Regular cardiac myocyte (primary cell): ENCODE results near the gene BEST4. TPM values are rescaled to one million over a fixed set of nuclear protein-coding genes. Genes with fewer than 3 reads are reported as not detected.

Experiments used
- total RNA-seq: library from RNA; depleted of rRNA; stranded (reverse); fragments of >200 nt; gene quantifications from 2 replicates; pipeline ENCODE4 v1.2.3, GENCODE V29; 2014

The BEST4 gene
- total RNA-seq: under 0.01 and 0.28 TPM in 2 replicates

DNA sequence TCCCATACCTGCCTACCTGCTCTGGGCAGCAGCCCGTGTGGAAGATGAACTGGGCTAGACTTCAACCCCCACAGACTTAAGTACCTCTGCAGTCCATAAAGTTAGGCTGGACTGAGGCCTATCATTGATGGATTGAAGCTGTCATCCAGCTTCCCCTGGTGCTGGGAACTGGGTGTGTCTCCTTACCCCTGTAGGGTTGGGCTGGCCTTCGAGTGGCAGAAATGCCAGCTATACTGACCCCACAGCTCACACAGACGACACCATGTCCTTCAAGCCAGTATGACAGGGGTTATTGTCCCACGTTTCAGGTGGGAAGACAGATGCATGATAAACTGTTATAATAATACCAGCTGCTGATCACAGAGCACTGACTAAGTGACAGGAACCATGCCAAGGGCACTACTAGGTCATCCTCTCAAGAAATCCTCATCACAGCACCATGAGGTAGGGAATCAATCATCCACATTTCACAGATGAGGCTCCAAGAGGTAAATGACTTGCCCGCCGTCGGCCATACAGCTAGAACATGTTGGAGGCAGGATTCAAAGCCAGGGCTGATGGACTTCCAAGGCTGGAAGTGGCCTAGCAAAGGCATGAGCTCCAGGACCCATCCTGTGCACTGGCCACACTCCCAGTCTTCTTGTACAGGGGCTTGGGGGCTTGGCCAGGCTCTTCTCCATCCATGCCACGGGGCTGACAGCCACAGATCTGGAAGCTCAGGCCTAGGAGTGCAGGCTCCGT is at the start of gene BEST4:
TSS of gene BEST4 (minus strand) at position 51 of the 741 bp plus-strand sequence. CDS start 465 bp downstream, outside the sequence.

DNA sequence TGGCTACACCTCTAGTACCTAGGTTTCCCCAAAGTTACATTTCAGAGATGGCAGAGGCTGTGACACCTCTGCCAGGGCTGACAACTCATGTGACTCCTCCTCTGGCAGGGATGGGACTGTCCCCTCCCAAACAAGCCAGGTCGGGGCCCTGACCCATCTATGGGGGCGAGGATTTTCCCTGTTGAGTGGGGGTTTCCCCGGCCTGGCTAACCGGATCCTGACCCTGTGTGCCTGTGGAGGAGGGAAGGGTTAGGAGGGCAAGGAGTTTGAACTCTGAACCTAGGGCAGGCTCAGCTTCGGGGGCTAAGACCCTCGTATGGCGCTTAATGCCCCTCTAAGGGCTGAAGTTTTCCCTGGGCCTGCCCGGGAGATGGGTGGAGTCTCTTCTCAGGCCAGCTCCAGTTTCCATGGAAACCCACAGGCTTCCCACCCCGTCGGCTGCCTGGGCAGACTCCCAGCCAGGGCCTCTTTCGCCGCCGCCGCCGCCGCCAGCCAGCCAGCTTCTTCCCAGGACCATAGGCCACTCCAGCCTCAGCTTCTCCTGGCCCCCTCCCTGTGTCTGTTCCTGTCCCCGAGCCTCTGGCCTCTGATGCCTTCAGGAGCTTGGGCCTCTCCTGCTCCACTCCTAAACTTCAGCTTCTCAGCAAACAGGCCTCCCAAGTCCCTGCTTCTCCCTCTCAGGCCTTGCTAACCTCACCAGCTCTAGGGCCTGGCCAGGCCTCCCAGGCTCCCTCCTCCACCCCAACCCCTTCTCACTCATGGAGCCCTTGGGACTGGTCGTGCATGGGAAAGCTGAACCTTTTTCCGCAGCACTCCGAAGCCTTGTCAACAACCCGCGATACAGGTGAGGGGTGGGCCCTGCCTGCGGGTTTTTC is 20.3 kb upstream of the BEST4 start, which contains the start of gene BTBD19:
TSS of gene BTBD19 (plus strand) at position 461 of the 875 bp plus-strand sequence. CDS start at position 759, 298 bp downstream.

DNA sequence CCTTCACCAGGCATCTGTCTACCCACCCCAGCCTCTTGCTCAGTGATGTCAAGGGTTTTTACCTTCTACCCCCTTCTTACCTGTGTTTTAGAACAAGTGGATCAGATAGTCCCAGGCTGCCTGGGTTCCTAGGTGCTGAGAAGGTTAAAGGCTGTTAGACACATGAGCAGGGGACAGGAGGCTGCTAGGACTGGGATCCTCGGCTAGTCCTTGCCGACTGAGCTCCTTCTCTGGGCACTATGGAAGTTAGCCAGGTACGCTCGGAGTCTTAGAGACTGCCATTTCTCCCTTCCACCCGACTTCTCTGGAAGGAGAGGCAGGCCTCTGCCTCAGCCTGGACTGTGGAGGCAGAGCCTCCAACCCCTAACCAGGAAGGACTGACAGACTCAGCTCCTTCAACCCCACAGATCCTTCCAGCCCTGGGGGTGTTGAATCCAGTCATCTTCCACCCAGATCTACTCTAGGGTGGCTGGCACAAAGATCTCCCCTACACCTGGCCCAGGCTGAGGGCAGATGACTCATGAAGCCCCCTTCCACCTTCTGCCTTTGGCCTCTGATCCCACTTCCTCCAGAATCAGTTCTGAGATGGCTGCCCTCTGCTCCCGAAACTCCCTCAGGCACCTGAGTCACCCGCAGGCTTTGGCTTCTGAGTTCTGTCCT is 18.9 kb upstream of the BEST4 start, which contains the start of gene DYNLT4:
TSS of gene DYNLT4 (minus strand) at position 648 of the 660 bp plus-strand sequence. CDS start 683 bp downstream, outside the sequence.

DNA sequence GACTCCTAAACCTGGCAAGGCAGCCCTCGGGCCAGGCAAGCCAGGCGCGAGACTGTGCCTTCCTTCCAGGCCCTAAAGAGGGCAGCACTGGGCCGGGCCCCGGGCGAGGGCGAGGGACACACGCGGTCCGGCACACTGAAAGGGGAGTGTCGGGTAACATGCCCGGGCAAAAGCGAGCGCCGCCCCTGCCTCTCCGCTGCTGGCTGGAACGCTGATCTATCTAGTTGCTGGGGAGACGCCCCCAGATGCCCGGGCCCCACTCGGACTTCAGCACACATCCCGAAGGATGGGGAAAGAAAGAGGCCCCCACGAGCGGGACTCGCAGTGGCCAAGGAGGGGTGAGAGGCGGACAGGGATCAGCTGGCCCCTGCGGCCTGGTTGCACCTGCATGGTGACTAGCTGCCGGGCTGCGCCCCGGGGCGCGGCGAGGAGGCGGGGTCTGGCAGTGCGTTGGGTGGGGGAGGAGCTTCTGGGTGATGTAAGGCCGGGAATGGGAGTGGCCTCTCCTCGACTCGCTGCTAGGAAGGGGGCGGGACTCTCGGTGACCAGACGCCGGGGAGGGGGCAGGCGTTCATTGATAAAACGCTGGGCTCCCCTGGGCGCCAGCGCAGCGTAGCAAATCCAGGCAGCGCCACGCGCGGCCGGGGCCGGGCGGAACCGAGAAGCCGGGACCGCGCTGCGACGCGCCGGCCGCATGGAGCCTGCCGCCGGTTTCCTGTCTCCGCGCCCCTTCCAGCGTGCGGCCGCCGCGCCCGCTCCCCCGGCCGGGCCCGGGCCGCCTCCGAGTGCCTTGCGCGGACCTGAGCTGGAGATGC is 12.0 kb upstream of the BEST4 start, which contains the start of gene PLK3:
TSS of gene PLK3 (plus strand) at position 608 of the 815 bp plus-strand sequence. CDS start at position 695, 87 bp downstream.

DNA sequence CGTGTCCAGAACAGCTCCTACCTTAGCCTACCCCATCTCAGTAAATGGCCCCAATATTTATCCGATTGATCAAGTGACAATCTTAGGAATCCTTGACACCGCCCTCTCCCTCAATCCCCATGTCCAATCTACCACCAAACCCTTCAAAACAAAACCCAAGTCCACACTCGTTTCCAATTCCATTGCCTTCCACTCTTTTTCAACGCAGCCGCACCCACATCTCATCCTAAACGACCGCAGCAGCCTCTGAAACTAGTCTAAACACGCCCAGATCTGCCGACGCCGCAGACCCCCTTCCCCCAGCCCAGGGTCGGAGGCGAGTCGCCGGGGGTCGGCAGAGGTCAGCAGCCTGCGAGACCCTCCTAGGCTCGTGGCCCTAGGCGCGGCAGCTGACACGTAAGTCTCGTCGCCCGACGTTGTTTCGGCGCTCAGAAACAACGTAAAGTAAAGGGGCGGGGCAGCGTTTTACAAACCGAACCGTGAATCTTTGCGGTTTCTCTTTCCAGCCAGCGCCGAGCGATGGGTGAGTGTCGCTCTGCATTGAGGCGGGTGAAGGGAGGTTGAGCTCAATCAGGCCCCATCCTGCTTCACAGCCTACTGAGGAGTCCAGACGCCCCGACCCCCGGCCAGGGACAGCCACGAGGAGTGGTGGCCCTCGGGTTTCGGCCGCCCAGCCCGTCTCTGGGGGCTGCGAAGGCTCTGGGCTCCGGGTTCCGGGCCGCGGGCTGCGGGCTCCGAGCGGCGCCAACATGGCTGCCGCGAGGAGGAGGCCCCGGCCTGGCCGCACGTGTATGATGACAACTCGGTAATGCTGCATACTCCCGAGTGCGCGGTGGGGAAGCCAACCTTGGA is 12.7 kb downstream of the BEST4 start, which contains the start of gene RPS8:
TSS of gene RPS8 (plus strand) at position 463 of the 852 bp plus-strand sequence. CDS start at position 520, 57 bp downstream.

DNA sequence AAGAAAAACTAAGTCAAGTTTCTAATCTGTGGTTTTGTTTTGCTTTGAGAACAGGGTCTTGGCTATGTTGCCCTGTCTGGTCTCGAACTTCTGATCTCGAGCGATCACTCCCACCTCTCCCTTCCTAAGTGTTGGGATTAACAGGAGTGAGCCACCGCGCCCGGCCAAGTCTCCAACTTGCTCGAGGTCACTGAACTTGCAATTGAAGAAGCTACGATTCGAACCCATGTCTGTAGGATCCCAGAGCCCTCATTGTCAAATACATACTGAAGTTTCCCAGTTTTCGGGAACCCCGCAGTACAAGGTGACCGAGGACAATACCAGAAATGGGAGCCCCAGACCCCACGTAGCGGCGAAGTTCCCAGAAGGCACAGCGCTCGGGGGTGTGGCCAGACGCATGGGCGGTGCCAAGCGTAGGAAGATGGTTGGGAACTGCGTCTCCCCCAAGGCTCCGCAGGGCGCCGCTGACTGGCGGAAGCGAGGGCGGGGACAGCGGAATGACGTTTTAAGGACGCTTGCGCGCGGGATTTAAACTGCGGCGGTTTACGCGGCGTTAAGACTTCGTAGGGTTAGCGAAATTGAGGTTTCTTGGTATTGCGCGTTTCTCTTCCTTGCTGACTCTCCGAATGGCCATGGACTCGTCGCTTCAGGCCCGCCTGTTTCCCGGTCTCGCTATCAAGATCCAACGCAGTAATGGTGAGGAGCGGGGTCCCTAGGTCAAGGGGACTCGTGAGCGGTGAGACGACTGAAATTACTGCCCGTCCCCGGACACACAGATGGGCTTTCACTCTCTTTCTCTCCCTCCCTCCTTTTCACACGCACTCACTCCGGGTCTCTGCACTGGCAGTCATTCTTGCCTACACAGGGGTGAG is 48.4 kb downstream of the BEST4 start, which contains the start of gene KIF2C:
TSS of gene KIF2C (plus strand) at position 531 of the 872 bp plus-strand sequence. CDS start at position 627, 96 bp downstream.

Other genes with a start within 250 kb of the BEST4 start
- gene TMEM53, start 113.7 kb downstream of the BEST4 start, total RNA-seq: 2.9 and 3.7 TPM in 2 replicates
- gene ARMH1, start 113.5 kb downstream of the BEST4 start, total RNA-seq: under 0.01 and 0.28 TPM in 2 replicates
- not detected in 2 replicates for gene RNU5D-1, start 57.0 kb downstream of the BEST4 start, total RNA-seq
- 4.8 and 47.9 TPM in 2 replicates for gene KIF2C, start 48.3 kb downstream of the BEST4 start, total RNA-seq
- 1,775 and 1,841 TPM in 2 replicates for gene RPS8, start 12.6 kb downstream of the BEST4 start, total RNA-seq
- gene PLK3, start 12.2 kb upstream of the BEST4 start, total RNA-seq: 28.5 and 36.2 TPM in 2 replicates
- gene DYNLT4, start 19.2 kb upstream of the BEST4 start, total RNA-seq: not detected in 2 replicates
- 4.4 and 11.0 TPM in 2 replicates for gene BTBD19, start 20.4 kb upstream of the BEST4 start, total RNA-seq
- gene PTCH2, start 55.1 kb upstream of the BEST4 start, total RNA-seq: under 0.01 TPM in 2 replicates
- 34.4 and 58.5 TPM in 2 replicates for gene EIF2B3, start 198.4 kb upstream of the BEST4 start, total RNA-seq
- 13.0 and 24.0 TPM in 2 replicates for gene HECTD3, start 223.2 kb upstream of the BEST4 start, total RNA-seq
- gene UROD, start 224.1 kb upstream of the BEST4 start, total RNA-seq: 148 and 188 TPM in 2 replicates